ENCODE measurements around the gene GRID2. TPM values are rescaled to one million over a fixed set of nuclear protein-coding genes. Genes with fewer than 3 reads are reported as not detected.

GRID2 gene
- polyA plus RNA-seq, 2 donors: 0.02 TPM; not detected in 1

GRCh38 chr4:93710847-93711430 lies 1407.2 kb downstream of the GRID2 start:
- Histone ChIP-seq H3K4me1 (ENCODE audit: control insufficient read depth in 2 of 2, insufficient read depth in 2 of 2, low read length in 1 of 2) (no peaks in the 10 kb centered on the region), H3K36me3 (ENCODE audit: control insufficient read depth in 2 of 2, insufficient read depth in 2 of 2, low read length in 1 of 2) (no peaks in the 10 kb centered on the region), H3K27me3 (ENCODE audit: control insufficient read depth in 1 of 2, insufficient read depth in 2 of 2, low read length in 2 of 2) (no peaks in the 10 kb centered on the region), H3K4me3 (ENCODE audit: low read depth in 1 of 2, low read length in 2 of 2) (no peak overlapping the region), H3K27ac (ENCODE audit: low read depth in 2 of 2, low read length in 1 of 2) (no peak overlapping the region), H3K9me3 (ENCODE audit: control insufficient read depth in 2 of 2, insufficient read depth in 1 of 2, low read depth in 1 of 2, low read length in 1 of 2) (no peaks in the 10 kb centered on the region)
- 75 to 87% methylated on average over 2 of the region's 2 CpGs for WGBS, 2 donors

GRCh38 chr4:93718233-93718632 lies 1414.5 kb downstream of the GRID2 start:
- Histone ChIP-seq H3K9me3 (ENCODE audit: control insufficient read depth in 2 of 2, insufficient read depth in 1 of 2, low read depth in 1 of 2, low read length in 1 of 2) (no peaks in the 10 kb centered on the region), H3K36me3 (ENCODE audit: control insufficient read depth in 2 of 2, insufficient read depth in 2 of 2, low read length in 1 of 2) (no peaks in the 10 kb centered on the region), H3K4me3 (ENCODE audit: low read depth in 1 of 2, low read length in 2 of 2) (no peak overlapping the region), H3K4me1 (ENCODE audit: control insufficient read depth in 2 of 2, insufficient read depth in 2 of 2, low read length in 1 of 2) (no peaks in the 10 kb centered on the region), H3K27ac (ENCODE audit: low read depth in 2 of 2, low read length in 1 of 2) (no peak overlapping the region), H3K27me3 (ENCODE audit: control insufficient read depth in 1 of 2, insufficient read depth in 2 of 2, low read length in 2 of 2) (no peaks in the 10 kb centered on the region)
- 86 to 88% methylated on average over 1 of the region's 1 CpG for WGBS, 2 donors

GRCh38 chr4:93719552-93719951 lies 1415.8 kb downstream of the GRID2 start:
- H3K4me3 ChIP-seq (ENCODE audit: low read depth in 1 of 2, low read length in 2 of 2): no peak overlapping the region
- H3K4me1 ChIP-seq (ENCODE audit: control insufficient read depth in 2 of 2, insufficient read depth in 2 of 2, low read length in 1 of 2): no peaks in the 10 kb centered on the region
- no peak overlapping the region for H3K27ac ChIP-seq (ENCODE audit: low read depth in 2 of 2, low read length in 1 of 2)
- H3K36me3 ChIP-seq (ENCODE audit: control insufficient read depth in 2 of 2, insufficient read depth in 2 of 2, low read length in 1 of 2): no peaks in the 10 kb centered on the region
- no peaks in the 10 kb centered on the region for H3K27me3 ChIP-seq (ENCODE audit: control insufficient read depth in 1 of 2, insufficient read depth in 2 of 2, low read length in 2 of 2)
- no peaks in the 10 kb centered on the region for H3K9me3 ChIP-seq (ENCODE audit: control insufficient read depth in 2 of 2, insufficient read depth in 1 of 2, low read depth in 1 of 2, low read length in 1 of 2)

GRCh38 chr4:93722446-93722845 lies 1418.7 kb downstream of the GRID2 start:
- H3K9me3 ChIP-seq (ENCODE audit: control insufficient read depth in 2 of 2, insufficient read depth in 1 of 2, low read depth in 1 of 2, low read length in 1 of 2): no peaks in the 10 kb centered on the region
- H3K4me1 ChIP-seq (ENCODE audit: control insufficient read depth in 2 of 2, insufficient read depth in 2 of 2, low read length in 1 of 2): no peaks in the 10 kb centered on the region
- H3K36me3 ChIP-seq (ENCODE audit: control insufficient read depth in 2 of 2, insufficient read depth in 2 of 2, low read length in 1 of 2): no peaks in the 10 kb centered on the region
- no peaks in the 10 kb centered on the region for H3K27me3 ChIP-seq (ENCODE audit: control insufficient read depth in 1 of 2, insufficient read depth in 2 of 2, low read length in 2 of 2)
- WGBS, 2 donors: 79 to 88% methylated on average over 1 of the region's 1 CpG
- no peak overlapping the region for H3K27ac ChIP-seq (ENCODE audit: low read depth in 2 of 2, low read length in 1 of 2)
- no peak overlapping the region for H3K4me3 ChIP-seq (ENCODE audit: low read depth in 1 of 2, low read length in 2 of 2)

GRCh38 chr4:93730251-93730650 lies 1426.5 kb downstream of the GRID2 start:
- Histone ChIP-seq H3K4me3 (ENCODE audit: low read depth in 1 of 2, low read length in 2 of 2) (no peak overlapping the region), H3K27ac (ENCODE audit: low read depth in 2 of 2, low read length in 1 of 2) (no peak overlapping the region), H3K4me1 (ENCODE audit: control insufficient read depth in 2 of 2, insufficient read depth in 2 of 2, low read length in 1 of 2) (peaks cover 0 to 6% of the 10 kb centered on the region in 2 donors), H3K27me3 (ENCODE audit: control insufficient read depth in 1 of 2, insufficient read depth in 2 of 2, low read length in 2 of 2) (no peaks in the 10 kb centered on the region), H3K36me3 (ENCODE audit: control insufficient read depth in 2 of 2, insufficient read depth in 2 of 2, low read length in 1 of 2) (no peaks in the 10 kb centered on the region), H3K9me3 (ENCODE audit: control insufficient read depth in 2 of 2, insufficient read depth in 1 of 2, low read depth in 1 of 2, low read length in 1 of 2) (no peaks in the 10 kb centered on the region)
- 44 to 55% methylated on average over 1 of the region's 1 CpG for WGBS, 2 donors

- H3K4me3 ChIP-seq (ENCODE audit: low read depth in 1 of 2, low read length in 2 of 2): no peak overlapping the region
- H3K9me3 ChIP-seq (ENCODE audit: control insufficient read depth in 2 of 2, insufficient read depth in 1 of 2, low read depth in 1 of 2, low read length in 1 of 2): no peaks in the 10 kb centered on the region
- no peak overlapping the region for H3K27ac ChIP-seq (ENCODE audit: low read depth in 2 of 2, low read length in 1 of 2)
- H3K27me3 ChIP-seq (ENCODE audit: control insufficient read depth in 1 of 2, insufficient read depth in 2 of 2, low read length in 2 of 2): no peaks in the 10 kb centered on the region
- H3K36me3 ChIP-seq (ENCODE audit: control insufficient read depth in 2 of 2, insufficient read depth in 2 of 2, low read length in 1 of 2): no peaks in the 10 kb centered on the region
- H3K4me1 ChIP-seq (ENCODE audit: control insufficient read depth in 2 of 2, insufficient read depth in 2 of 2, low read length in 1 of 2): peaks cover 0 to 6% of the 10 kb centered on the region in 2 donors
- WGBS, 2 donors: 59 to 61% methylated on average over 7 of the region's 7 CpGs
Observed at GRCh38 chr4:93730760-93731159, 1427.0 kb downstream of the GRID2 start.

GRCh38 chr4:93731456-93731855 lies 1427.7 kb downstream of the GRID2 start:
- Histone ChIP-seq H3K36me3 (ENCODE audit: control insufficient read depth in 2 of 2, insufficient read depth in 2 of 2, low read length in 1 of 2) (no peaks in the 10 kb centered on the region), H3K27me3 (ENCODE audit: control insufficient read depth in 1 of 2, insufficient read depth in 2 of 2, low read length in 2 of 2) (no peaks in the 10 kb centered on the region), H3K4me1 (ENCODE audit: control insufficient read depth in 2 of 2, insufficient read depth in 2 of 2, low read length in 1 of 2) (peaks cover 0 to 6% of the 10 kb centered on the region in 2 donors), H3K4me3 (ENCODE audit: low read depth in 1 of 2, low read length in 2 of 2) (no peak overlapping the region), H3K27ac (ENCODE audit: low read depth in 2 of 2, low read length in 1 of 2) (no peak overlapping the region), H3K9me3 (ENCODE audit: control insufficient read depth in 2 of 2, insufficient read depth in 1 of 2, low read depth in 1 of 2, low read length in 1 of 2) (no peaks in the 10 kb centered on the region)
- WGBS, 2 donors: 70 to 74% methylated on average over 1 of the region's 1 CpG

- Histone ChIP-seq H3K4me3 (ENCODE audit: low read depth in 1 of 2, low read length in 2 of 2) (no peak overlapping the region), H3K36me3 (ENCODE audit: control insufficient read depth in 2 of 2, insufficient read depth in 2 of 2, low read length in 1 of 2) (no peaks in the 10 kb centered on the region), H3K4me1 (ENCODE audit: control insufficient read depth in 2 of 2, insufficient read depth in 2 of 2, low read length in 1 of 2) (peaks cover 0 to 6% of the 10 kb centered on the region in 2 donors), H3K27ac (ENCODE audit: low read depth in 2 of 2, low read length in 1 of 2) (no peak overlapping the region), H3K9me3 (ENCODE audit: control insufficient read depth in 2 of 2, insufficient read depth in 1 of 2, low read depth in 1 of 2, low read length in 1 of 2) (no peaks in the 10 kb centered on the region), H3K27me3 (ENCODE audit: control insufficient read depth in 1 of 2, insufficient read depth in 2 of 2, low read length in 2 of 2) (no peaks in the 10 kb centered on the region)
- 71 to 73% methylated on average over 1 of the region's 1 CpG for WGBS, 2 donors
Observed at GRCh38 chr4:93732509-93732908, 1428.7 kb downstream of the GRID2 start.

GRCh38 chr4:93740890-93741289 lies 1437.1 kb downstream of the GRID2 start:
- Histone ChIP-seq H3K27ac (ENCODE audit: low read depth in 2 of 2, low read length in 1 of 2) (no peak overlapping the region), H3K36me3 (ENCODE audit: control insufficient read depth in 2 of 2, insufficient read depth in 2 of 2, low read length in 1 of 2) (no peaks in the 10 kb centered on the region), H3K4me1 (ENCODE audit: control insufficient read depth in 2 of 2, insufficient read depth in 2 of 2, low read length in 1 of 2) (no peaks in the 10 kb centered on the region), H3K4me3 (ENCODE audit: low read depth in 1 of 2, low read length in 2 of 2) (no peak overlapping the region), H3K27me3 (ENCODE audit: control insufficient read depth in 1 of 2, insufficient read depth in 2 of 2, low read length in 2 of 2) (no peaks in the 10 kb centered on the region), H3K9me3 (ENCODE audit: control insufficient read depth in 2 of 2, insufficient read depth in 1 of 2, low read depth in 1 of 2, low read length in 1 of 2) (no peaks in the 10 kb centered on the region)

GRCh38 chr4:93743022-93743421 lies 1439.3 kb downstream of the GRID2 start:
- Histone ChIP-seq H3K27ac (ENCODE audit: low read depth in 2 of 2, low read length in 1 of 2) (no peak overlapping the region), H3K9me3 (ENCODE audit: control insufficient read depth in 2 of 2, insufficient read depth in 1 of 2, low read depth in 1 of 2, low read length in 1 of 2) (no peaks in the 10 kb centered on the region), H3K4me3 (ENCODE audit: low read depth in 1 of 2, low read length in 2 of 2) (no peak overlapping the region), H3K4me1 (ENCODE audit: control insufficient read depth in 2 of 2, insufficient read depth in 2 of 2, low read length in 1 of 2) (no peaks in the 10 kb centered on the region), H3K27me3 (ENCODE audit: control insufficient read depth in 1 of 2, insufficient read depth in 2 of 2, low read length in 2 of 2) (no peaks in the 10 kb centered on the region), H3K36me3 (ENCODE audit: control insufficient read depth in 2 of 2, insufficient read depth in 2 of 2, low read length in 1 of 2) (no peaks in the 10 kb centered on the region)
- 80 to 90% methylated on average over 2 of the region's 2 CpGs for WGBS, 2 donors
